Activated naive CD8-positive, alpha-beta T cell treated with anti-CD3 and anti-CD28 coated beads, Interleukin-2, amount 10 ng/mL, durations not matched to agents 7 days and 5 days (primary cell): ENCODE results near the gene ABCF2. TPM values are rescaled to one million over a fixed set of nuclear protein-coding genes. Genes with fewer than 3 reads are reported as not detected.

Experiments used
- ATAC-seq: fragments of 150-1000 bp; cut with Tn5 transposase; one replicate; pipeline ENCODE4 v1.10.0; 2021; ENCODE audit warnings: low read depth, moderate library complexity
- POLR2A ChIA-PET: fragments of 350-600 bp; sonication (Branson Sonifier 250); formaldehyde crosslinking; loops from one replicate; lab custom pipeline; 2021; ENCODE audit warnings: antibody characterized with exemption; lab: Charles Lee
- DNase-seq: peaks from one replicate; pipeline ENCODE4 v3.0.0; 2021
- H3K27ac Mint-ChIP-seq: one replicate; pipeline ENCODE4 v1.8.0; 2022; ENCODE audit warnings: mild to moderate bottlenecking, mixed read lengths
- H3K27me3 Mint-ChIP-seq: one replicate; pipeline ENCODE4 v1.8.0; 2022; ENCODE audit warnings: mild to moderate bottlenecking, moderate library complexity, mixed read lengths
- H3K36me3 Mint-ChIP-seq: one replicate; pipeline ENCODE4 v1.8.0; 2021; ENCODE audit warnings: mild to moderate bottlenecking, mixed read lengths
- H3K4me1 Mint-ChIP-seq: one replicate; pipeline ENCODE4 v1.8.0; 2021; ENCODE audit warnings: mixed read lengths
- H3K4me3 Mint-ChIP-seq: one replicate; pipeline ENCODE4 v1.8.0; 2022; ENCODE audit warnings: mild to moderate bottlenecking, moderate library complexity, mixed read lengths
- H3K9me3 Mint-ChIP-seq: one replicate; pipeline ENCODE4 v1.8.0; 2021; ENCODE audit warnings: mixed read lengths
- total RNA-seq, 2 experiments: library from RNA; stranded (reverse); gene quantifications; one replicate each; pipeline ENCODE4 v1.2.3, GENCODE V29; 2021

ABCF2 gene
- total RNA-seq, 2 experiments from 2014 or later = 29.5 to 31.2 TPM

- POLR2A ChIA-PET = no interaction called here
- no peaks in the 10 kb centered on the region for H3K36me3 Mint-ChIP-seq
Observed at GRCh38 chr7:151201344-151201743, 25.7 kb downstream of the ABCF2 start.

GRCh38 chr7:151198945-151199848, 27.8 kb downstream of the ABCF2 start:
- Mint-ChIP-seq H3K4me3 (no peak overlapping the region), H3K4me1 (peaks cover 10% of the 10 kb centered on the region), H3K27me3 (peaks cover 9% of the 10 kb centered on the region), H3K27ac (no peak overlapping the region), H3K36me3 (no peaks in the 10 kb centered on the region), H3K9me3 (no peaks in the 10 kb centered on the region)
- POLR2A ChIA-PET = no interaction called here
- ATAC-seq (no peak), DNase-seq (peak; percentile 29)

More at GRCh38 chr7:151201344-151201743, 25.7 kb downstream of the ABCF2 start:
- H3K4me3 Mint-ChIP-seq = no peak overlapping the region
- peaks cover 9% of the 10 kb centered on the region for H3K27me3 Mint-ChIP-seq
- H3K9me3 Mint-ChIP-seq = no peaks in the 10 kb centered on the region
- no peak for ATAC-seq
- H3K4me1 Mint-ChIP-seq = peaks cover 1% of the 10 kb centered on the region
- no peak for DNase-seq
- H3K27ac Mint-ChIP-seq = no peak overlapping the region

GRCh38 chr7:151197932-151198331, 29.1 kb downstream of the ABCF2 start:
- H3K4me1 Mint-ChIP-seq = peaks cover 12% of the 10 kb centered on the region
- no peak overlapping the region for H3K27ac Mint-ChIP-seq
- H3K4me3 Mint-ChIP-seq = no peak overlapping the region
- no peak for DNase-seq
- ATAC-seq = no peak
- POLR2A ChIA-PET = no interaction called here
- H3K36me3 Mint-ChIP-seq = no peaks in the 10 kb centered on the region
- H3K9me3 Mint-ChIP-seq = no peaks in the 10 kb centered on the region
- H3K27me3 Mint-ChIP-seq = peaks cover 9% of the 10 kb centered on the region

GRCh38 chr7:151195616-151196450, 31.2 kb downstream of the ABCF2 start:
- H3K4me3 Mint-ChIP-seq = no peak overlapping the region
- POLR2A ChIA-PET = interaction anchor here (0.5 kb wide), 1 partner anchor 60 kb away, joined by 3 read pairs; no protein-coding TSS in a partner anchor
- no peaks in the 10 kb centered on the region for H3K9me3 Mint-ChIP-seq
- H3K27ac Mint-ChIP-seq = no peak overlapping the region
- H3K4me1 Mint-ChIP-seq = peaks cover 10% of the 10 kb centered on the region
- H3K36me3 Mint-ChIP-seq = no peaks in the 10 kb centered on the region
- no peak for DNase-seq
- ATAC-seq = no peak
- H3K27me3 Mint-ChIP-seq = peaks cover 9% of the 10 kb centered on the region

- POLR2A ChIA-PET = no interaction called here
- H3K27ac Mint-ChIP-seq = no peak overlapping the region
- peak; percentile 52 for ATAC-seq
- H3K4me3 Mint-ChIP-seq = no peak overlapping the region
- H3K27me3 Mint-ChIP-seq = peaks cover 19% of the 10 kb centered on the region
- no peaks in the 10 kb centered on the region for H3K9me3 Mint-ChIP-seq
- H3K4me1 Mint-ChIP-seq = peaks cover 10% of the 10 kb centered on the region
- no peaks in the 10 kb centered on the region for H3K36me3 Mint-ChIP-seq
- no peak for DNase-seq
Observed at GRCh38 chr7:151194188-151194587, 32.8 kb downstream of the ABCF2 start.

- DNase-seq = no peak
- Mint-ChIP-seq H3K36me3 (no peaks in the 10 kb centered on the region), H3K4me3 (no peak overlapping the region), H3K4me1 (peaks cover 10% of the 10 kb centered on the region), H3K9me3 (no peaks in the 10 kb centered on the region), H3K27ac (no peak overlapping the region), H3K27me3 (peaks cover 21% of the 10 kb centered on the region)
- POLR2A ChIA-PET = no interaction called here
- no peak for ATAC-seq
Observed at GRCh38 chr7:151193203-151193978, 33.6 kb downstream of the ABCF2 start.

GRCh38 chr7:151192002-151192539, 34.9 kb downstream of the ABCF2 start:
- H3K27me3 Mint-ChIP-seq = peaks cover 24% of the 10 kb centered on the region
- no peaks in the 10 kb centered on the region for H3K9me3 Mint-ChIP-seq
- DNase-seq (no peak), ATAC-seq (no peak)
- no peak overlapping the region for H3K27ac Mint-ChIP-seq
- H3K4me3 Mint-ChIP-seq = no peak overlapping the region
- no peaks in the 10 kb centered on the region for H3K36me3 Mint-ChIP-seq
- POLR2A ChIA-PET = no interaction called here
- H3K4me1 Mint-ChIP-seq = peaks cover 10% of the 10 kb centered on the region

GRCh38 chr7:151191544-151191943, 35.5 kb downstream of the ABCF2 start:
- Mint-ChIP-seq H3K4me1 (peaks cover 10% of the 10 kb centered on the region), H3K4me3 (no peak overlapping the region), H3K36me3 (no peaks in the 10 kb centered on the region), H3K27me3 (peaks cover 24% of the 10 kb centered on the region), H3K9me3 (no peaks in the 10 kb centered on the region), H3K27ac (no peak overlapping the region)
- DNase-seq = no peak
- ATAC-seq = no peak
- POLR2A ChIA-PET = no interaction called here

- POLR2A ChIA-PET = no interaction called here
- Mint-ChIP-seq H3K36me3 (no peaks in the 10 kb centered on the region), H3K4me1 (no peaks in the 10 kb centered on the region), H3K27ac (no peak overlapping the region), H3K27me3 (peaks cover 15% of the 10 kb centered on the region), H3K4me3 (no peak overlapping the region), H3K9me3 (no peaks in the 10 kb centered on the region)
- no peak for ATAC-seq
- no peak for DNase-seq
Observed at GRCh38 chr7:151189038-151189437, 38.0 kb downstream of the ABCF2 start.

GRCh38 chr7:151188252-151188542, 38.8 kb downstream of the ABCF2 start:
- POLR2A ChIA-PET = no interaction called here
- Mint-ChIP-seq H3K9me3 (no peaks in the 10 kb centered on the region), H3K27ac (no peak overlapping the region), H3K4me1 (no peaks in the 10 kb centered on the region), H3K27me3 (peaks cover 15% of the 10 kb centered on the region), H3K36me3 (no peaks in the 10 kb centered on the region), H3K4me3 (no peak overlapping the region)
- no peak for DNase-seq
- no peak for ATAC-seq

- POLR2A ChIA-PET = interaction anchor here (0.7 kb wide), 1 partner anchor 276 kb away, joined by 3 read pairs; no protein-coding TSS in a partner anchor
- no peak overlapping the region for H3K4me3 Mint-ChIP-seq
- no peak for DNase-seq
Observed at GRCh38 chr7:151187409-151188251, 39.4 kb downstream of the ABCF2 start.

More at GRCh38 chr7:151187409-151188251, 39.4 kb downstream of the ABCF2 start:
- H3K4me1 Mint-ChIP-seq = no peaks in the 10 kb centered on the region
- no peak overlapping the region for H3K27ac Mint-ChIP-seq
- no peaks in the 10 kb centered on the region for H3K9me3 Mint-ChIP-seq
- ATAC-seq = no peak
- peaks cover 15% of the 10 kb centered on the region for H3K27me3 Mint-ChIP-seq
- H3K36me3 Mint-ChIP-seq = no peaks in the 10 kb centered on the region
